OCI-LY7 (cell line): Measurements from ENCODE around the gene KCND3. TPM values are rescaled to one million over a fixed set of nuclear protein-coding genes. Genes with fewer than 3 reads are reported as not detected.

ENCODE experiments used
- BruUV-seq: library from RNA; stranded (reverse); fragments of 400-500 nt; replicated peaks from 2 replicates; lab custom pipeline; 2021; lab: Mats Ljungman, UMichigan
- CTCF ChIA-PET: fragments of 300-600 bp; sonication (Branson Sonifier 250); formaldehyde crosslinking; loops from one replicate; lab custom pipeline; 2022; ENCODE audit warnings: antibody characterized with exemption; ENCODE audit not compliant: unreplicated experiment; lab: Charles Lee
- POLR2A ChIA-PET: fragments of 300-600 bp; sonication (Branson Sonifier 250); formaldehyde crosslinking; loops from one replicate; lab custom pipeline; 2022; ENCODE audit warnings: antibody characterized with exemption; lab: Charles Lee
- DNase-seq: peaks from one replicate; pipeline ENCODE4 v3.0.0-alpha.2; 2015; ENCODE audit warnings: low spot score
- H2AFZ ChIP-seq: fragments of 200-600 bp; sonication (generic), shearing (Covaris generic); 2 replicates; pipeline ENCODE4 v1.6.1; 2014; ENCODE audit warnings: mild to moderate bottlenecking, antibody characterized with exemption, low read length, moderate library complexity
- H3K27ac ChIP-seq: fragments of 200-600 bp; sonication (generic); 2 replicates; pipeline ENCODE4 v1.5.1; 2014; ENCODE audit warnings: mixed run types, low read depth, mild to moderate bottlenecking, moderate library complexity, low read length, inconsistent platforms; ENCODE audit not compliant: poor library complexity, severe bottlenecking
- H3K36me3 ChIP-seq: fragments of 200-600 bp; sonication (generic); 2 replicates; pipeline ENCODE4 v1.6.1; 2014; ENCODE audit warnings: mild to moderate bottlenecking, antibody characterized with exemption, low read length, moderate library complexity, mixed read lengths; ENCODE audit not compliant: insufficient read depth
- H3K4me1 ChIP-seq: fragments of 200-600 bp; sonication (generic); 2 replicates; pipeline ENCODE4 v1.5.1; 2014; ENCODE audit warnings: mild to moderate bottlenecking, low read length; ENCODE audit not compliant: insufficient read depth, poor library complexity, severe bottlenecking
- H3K4me2 ChIP-seq: fragments of 200-600 bp; sonication (generic); 2 replicates; pipeline ENCODE4 v1.6.1; 2014; ENCODE audit warnings: mild to moderate bottlenecking, low read length
- H3K4me3 ChIP-seq: fragments of 200-600 bp; sonication (generic); 2 replicates; pipeline ENCODE4 v1.5.1; 2014; ENCODE audit warnings: mild to moderate bottlenecking, low read depth, low read length; ENCODE audit not compliant: poor library complexity, severe bottlenecking
- H3K79me2 ChIP-seq: fragments of 200-600 bp; sonication (generic); 2 replicates; pipeline ENCODE4 v1.6.1; 2016; ENCODE audit warnings: low read depth, mild to moderate bottlenecking, low read length, moderate library complexity, mixed read lengths; ENCODE audit not compliant: insufficient read depth
- H3K9me2 ChIP-seq: fragments of 200-600 bp; sonication (generic); 2 replicates; pipeline ENCODE4 v1.6.1; 2016; ENCODE audit warnings: mild to moderate bottlenecking, low read length, mixed read lengths; ENCODE audit not compliant: insufficient read depth
- H3K9me3 ChIP-seq: fragments of 200-600 bp; sonication (generic); 2 replicates; pipeline ENCODE4 v1.6.1; 2014; ENCODE audit warnings: mild to moderate bottlenecking, mixed run types, low read length, mixed read lengths
- H4K20me1 ChIP-seq: fragments of 200-600 bp; sonication (generic); 2 replicates; pipeline ENCODE4 v1.6.1; 2014; ENCODE audit warnings: mild to moderate bottlenecking, antibody characterized with exemption, low read length, moderate library complexity, mixed read lengths; ENCODE audit not compliant: insufficient read depth
- EZH2phosphoT487 ChIP-seq: fragments of 200-600 bp; sonication (generic); IDR thresholded peaks from 2 replicates; pipeline ENCODE4 v1.6.1; 2018; ENCODE audit warnings: low read depth, borderline replicate concordance, mild to moderate bottlenecking, mixed run types, antibody characterized with exemption, low read length, moderate library complexity, mixed read lengths
- intact Hi-C: fragments of 100-400 bp; cut with micrococcal nuclease; formaldehyde crosslinking; loops from one replicate; pipeline ENCODE4 v1.10.0; 2022; ENCODE audit not compliant: unreplicated experiment
- total RNA-seq, 2 experiments: library from RNA; depleted of rRNA in 1 of 2; stranded (reverse); fragments of >200 nt in 1 of 2; shearing (Covaris generic) in 1 of 2; gene quantifications; 2 replicates each; pipeline ENCODE4 v1.2.3, GENCODE V29; 2014 to 2022
- TF ChIP-seq, protein P1 (sequence below): fragments of 200-600 bp; sonication (generic); conservative IDR thresholded peaks from 2 replicates; pipeline ENCODE4 v1.5.1; 2014; ENCODE audit warnings: mild to moderate bottlenecking, antibody characterized with exemption, low read length, moderate library complexity, mixed read lengths

KCND3 gene
- total RNA-seq, 2 experiments from 2014 or later, result not detected

DNA sequence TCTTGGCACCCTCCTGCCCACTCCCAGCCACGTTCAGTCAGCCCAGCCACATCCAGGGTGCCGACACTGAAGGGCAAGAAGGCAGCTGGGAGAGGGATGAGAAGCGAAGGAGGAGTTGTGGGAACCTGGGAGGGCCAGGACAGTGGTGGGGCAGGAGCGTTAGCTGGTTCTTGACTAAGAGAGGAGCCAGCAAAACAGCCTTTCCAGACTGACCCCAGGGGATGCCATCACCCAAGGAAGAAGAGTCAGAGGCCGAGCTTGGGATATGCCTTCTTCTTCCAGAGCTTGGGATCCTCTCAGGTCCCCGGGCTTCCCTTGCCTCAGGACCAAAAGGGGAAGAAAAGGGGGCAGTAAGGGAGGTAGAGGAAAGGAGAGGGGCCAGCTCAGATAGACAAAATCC is 257.5 kb downstream of the KCND3 start:
- Histone ChIP-seq H3K9me3 (no peaks in the 10 kb centered on the region), H3K36me3 (no peaks in the 10 kb centered on the region), H3K79me2 (no peaks in the 10 kb centered on the region), H2AFZ (no peak overlapping the region), H3K4me1 (peaks cover 4% of the 10 kb centered on the region), H3K9me2 (no peaks in the 10 kb centered on the region), H3K27ac (no peak overlapping the region), H3K4me3 (no peak overlapping the region), H3K4me2 (no peak overlapping the region), H4K20me1 (no peaks in the 10 kb centered on the region)
- POLR2A ChIA-PET, result interaction anchor here (0.7 kb wide), 1 partner anchor 25 kb away, joined by 3 read pairs; no protein-coding TSS in a partner anchor
- CTCF ChIA-PET, result no interaction called here
- TF ChIP-seq EZH2phosphoT487, result no peak
- TF ChIP-seq, protein P1, sequence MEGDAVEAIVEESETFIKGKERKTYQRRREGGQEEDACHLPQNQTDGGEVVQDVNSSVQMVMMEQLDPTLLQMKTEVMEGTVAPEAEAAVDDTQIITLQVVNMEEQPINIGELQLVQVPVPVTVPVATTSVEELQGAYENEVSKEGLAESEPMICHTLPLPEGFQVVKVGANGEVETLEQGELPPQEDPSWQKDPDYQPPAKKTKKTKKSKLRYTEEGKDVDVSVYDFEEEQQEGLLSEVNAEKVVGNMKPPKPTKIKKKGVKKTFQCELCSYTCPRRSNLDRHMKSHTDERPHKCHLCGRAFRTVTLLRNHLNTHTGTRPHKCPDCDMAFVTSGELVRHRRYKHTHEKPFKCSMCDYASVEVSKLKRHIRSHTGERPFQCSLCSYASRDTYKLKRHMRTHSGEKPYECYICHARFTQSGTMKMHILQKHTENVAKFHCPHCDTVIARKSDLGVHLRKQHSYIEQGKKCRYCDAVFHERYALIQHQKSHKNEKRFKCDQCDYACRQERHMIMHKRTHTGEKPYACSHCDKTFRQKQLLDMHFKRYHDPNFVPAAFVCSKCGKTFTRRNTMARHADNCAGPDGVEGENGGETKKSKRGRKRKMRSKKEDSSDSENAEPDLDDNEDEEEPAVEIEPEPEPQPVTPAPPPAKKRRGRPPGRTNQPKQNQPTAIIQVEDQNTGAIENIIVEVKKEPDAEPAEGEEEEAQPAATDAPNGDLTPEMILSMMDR, result no peak
- intact Hi-C loops, result no loop called here
- no TSS peak for BruUV-seq
- no peak for DNase-seq

DNA sequence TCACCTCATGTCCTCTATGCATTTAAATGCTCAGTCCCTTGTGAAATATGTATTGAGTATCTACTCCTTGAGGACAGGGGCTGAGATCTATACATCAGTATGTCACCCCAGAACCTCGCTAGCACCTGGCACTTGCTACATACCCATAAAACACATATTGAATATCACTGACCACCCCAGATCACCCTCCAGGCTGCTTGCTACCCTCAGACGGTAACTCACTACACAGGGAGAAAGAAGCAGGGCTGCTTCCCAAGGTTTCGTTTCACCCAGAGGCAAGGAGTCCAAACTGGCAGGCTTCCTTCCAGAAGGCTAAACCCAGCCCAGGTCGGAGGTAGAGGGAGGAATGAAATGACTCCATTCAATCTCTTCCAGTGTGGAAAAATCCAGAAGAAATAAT is 258.8 kb downstream of the KCND3 start:
- Histone ChIP-seq H3K4me2 (no peak overlapping the region), H2AFZ (no peak overlapping the region), H4K20me1 (no peaks in the 10 kb centered on the region), H3K27ac (no peak overlapping the region), H3K4me3 (no peak overlapping the region), H3K4me1 (no peaks in the 10 kb centered on the region), H3K9me2 (no peaks in the 10 kb centered on the region), H3K79me2 (no peaks in the 10 kb centered on the region), H3K9me3 (no peaks in the 10 kb centered on the region), H3K36me3 (no peaks in the 10 kb centered on the region)
- DNase-seq, result no peak
- no peak for TF ChIP-seq EZH2phosphoT487
- TF ChIP-seq, protein P1, result no peak
- POLR2A ChIA-PET, result no interaction called here
- intact Hi-C loops, result no loop called here
- CTCF ChIA-PET, result no interaction called here
- no TSS peak for BruUV-seq

DNA sequence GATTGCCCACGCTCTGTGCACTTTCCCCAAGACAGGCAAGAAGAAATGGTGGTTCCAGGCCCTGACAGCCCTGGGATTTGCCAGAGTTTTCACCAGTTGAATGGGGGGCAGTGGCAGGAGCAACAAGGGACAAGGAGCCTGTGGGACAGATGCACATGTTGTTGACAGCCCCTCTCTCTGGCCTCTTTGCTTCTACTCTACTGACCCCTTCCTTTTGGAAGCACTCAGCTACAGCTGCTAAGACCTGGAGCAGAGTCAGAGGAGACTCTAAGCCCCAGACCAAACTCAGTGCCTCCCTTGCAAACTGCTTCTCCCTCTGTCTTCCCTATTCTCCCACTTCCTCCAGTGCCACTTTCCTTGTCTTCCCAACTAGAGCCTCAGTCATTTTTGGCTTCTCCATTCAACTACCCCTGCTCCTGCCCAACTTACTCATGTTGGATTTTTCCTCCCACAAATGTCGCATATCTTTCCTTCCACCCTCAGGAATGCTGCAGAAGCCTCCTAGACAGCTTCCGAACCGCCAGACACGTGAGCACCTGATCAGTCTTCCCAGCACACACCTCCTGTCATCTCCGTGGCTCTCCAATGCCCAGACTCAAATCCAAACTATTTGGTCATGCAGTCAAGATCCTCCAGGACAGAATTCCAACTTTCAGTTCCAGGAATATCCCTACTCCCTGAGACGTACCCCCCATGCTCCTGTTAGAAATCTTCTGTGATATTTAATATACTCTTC is 259.4 kb downstream of the KCND3 start:
- H3K9me2 ChIP-seq, result no peaks in the 10 kb centered on the region
- POLR2A ChIA-PET, result interaction anchor here (2.8 kb wide), 1 partner anchor 9 kb away, joined by 10 read pairs; the partner anchor contains the start of gene INKA2
- TF ChIP-seq EZH2phosphoT487, result no peak
- TF ChIP-seq, protein P1, result no peak
- no peaks in the 10 kb centered on the region for H3K36me3 ChIP-seq
- H3K9me3 ChIP-seq, result no peaks in the 10 kb centered on the region
- H3K4me1 ChIP-seq, result no peaks in the 10 kb centered on the region
- no peak overlapping the region for H3K4me3 ChIP-seq
- no peaks in the 10 kb centered on the region for H3K79me2 ChIP-seq
- CTCF ChIA-PET, result no interaction called here
- intact Hi-C loops, result no loop called here
- H2AFZ ChIP-seq, result no peak overlapping the region
- no peak overlapping the region for H3K4me2 ChIP-seq
- no peak for DNase-seq
- no peaks in the 10 kb centered on the region for H4K20me1 ChIP-seq
- BruUV-seq, result no TSS peak
- no peak overlapping the region for H3K27ac ChIP-seq
